GM12872 (cell line): ENCODE measurements around the gene BMP6.

Experiments used
- CTCF ChIP-seq: IDR thresholded peaks from 3 replicates; pipeline ENCODE4 v1.5.1; 2011; ENCODE audit warnings: low read depth, mild to moderate bottlenecking, low read length, moderate library complexity; ENCODE audit not compliant: insufficient read depth

Gene BMP6

GRCh38 chr6:7725849-7726415, at the start of gene BMP6:
TSS of gene BMP6 (plus strand) at chr6:7726099. CDS start at chr6:7726956, 857 bp downstream.
- no peak for TF ChIP-seq CTCF

GRCh38 chr6:7677229-7677628, 48.7 kb upstream of the BMP6 start:
- TF ChIP-seq CTCF, result no peak

GRCh38 chr6:7680393-7681075, 45.4 kb upstream of the BMP6 start:
- TF ChIP-seq CTCF, result no peak

- TF ChIP-seq CTCF, result no peak
These were observed 44.5 kb upstream of the BMP6 start for GRCh38 chr6:7681449-7681848.

- no peak for TF ChIP-seq CTCF
These were observed 41.8 kb upstream of the BMP6 start for GRCh38 chr6:7684076-7684475.

GRCh38 chr6:7684843-7685242, 41.1 kb upstream of the BMP6 start:
- TF ChIP-seq CTCF, result no peak

- TF ChIP-seq CTCF, result no peak
These were observed 40.6 kb upstream of the BMP6 start for GRCh38 chr6:7685276-7685675.
